ENCODE measurements around the gene GNB1.

DNA sequence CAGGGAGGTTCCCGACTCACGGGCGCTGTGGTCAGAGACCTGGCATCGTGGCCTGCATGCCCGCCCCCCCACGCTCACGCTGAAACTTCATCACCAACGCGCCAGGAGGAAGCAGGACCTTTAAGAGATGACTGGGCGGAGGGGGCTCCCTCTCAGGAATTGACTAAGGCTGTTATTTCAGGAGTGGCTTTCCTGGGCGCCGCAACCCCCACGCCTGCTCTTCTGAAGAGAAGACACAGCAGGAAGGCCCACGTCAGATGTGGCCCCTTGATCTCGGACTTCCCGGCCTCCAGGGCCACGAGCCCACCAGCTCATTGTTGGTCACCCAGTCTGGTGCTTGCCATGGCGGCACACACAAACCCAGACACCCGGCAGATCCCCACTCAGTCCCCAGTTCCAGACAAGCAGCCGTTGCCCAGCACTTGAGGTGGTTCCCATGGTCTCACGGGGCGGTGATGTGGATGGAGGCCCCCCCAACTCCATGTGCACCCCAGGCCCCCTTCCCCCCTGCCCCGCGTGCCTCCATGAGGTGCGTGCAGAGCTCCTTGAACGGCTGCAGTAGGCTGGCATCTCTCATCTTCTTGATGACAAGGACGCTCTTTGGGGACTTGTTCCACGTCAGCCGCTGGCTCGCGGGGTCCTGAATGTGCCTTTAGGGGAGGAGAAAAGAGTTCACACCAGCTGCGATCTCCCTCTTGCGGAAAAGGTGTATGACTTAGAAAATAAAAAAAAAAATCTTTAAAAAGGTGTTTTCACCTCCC, 134.0 kb downstream of the GNB1 start:
- TF ChIP-seq CTCF (IDR thresholded peaks at IDR 0.05) (no peak), POLR2A (IDR thresholded peaks at IDR 0.05) (no peak)

Measured in adrenal gland (tissue), 5 donors.